H1 (cell line): Measurements from ENCODE around the gene PROK2. TPM values are rescaled to one million over a fixed set of nuclear protein-coding genes. Genes with fewer than 3 reads are reported as not detected.

ENCODE experiments used
- CTCF ChIA-PET: fragments of 300-600 bp; sonication (Branson Sonifier 250); formaldehyde crosslinking; loops from one replicate; lab custom pipeline; 2021; ENCODE audit not compliant: partially characterized antibody; lab: Charles Lee
- POLR2A ChIA-PET: fragments of 300-600 bp; sonication (Branson Sonifier 250); formaldehyde crosslinking; loops from one replicate; lab custom pipeline; 2021; ENCODE audit warnings: inconsistent platforms; ENCODE audit not compliant: partially characterized antibody; lab: Charles Lee
- DNase-seq, 2 experiments: peaks; one replicate each; pipeline versions ENCODE4 v3.0.0 to v3.0.0-alpha.2; 2010 to 2022; ENCODE audit warnings: low spot score in 2 of 2, low read depth in 1 of 2, mixed read lengths in 1 of 2
- FAIRE-seq: peaks from 2 replicates; lab custom pipeline; 2011; peaks lifted over from hg19 to GRCh38; lab: Jason Lieb, UNC
- H2AFZ ChIP-seq: 2 replicates; pipeline ENCODE4 v1.8.1; 2012; ENCODE audit warnings: low read length, inconsistent platforms
- H2AK5ac ChIP-seq: 2 replicates; pipeline ENCODE4 v1.6.1; 2013; ENCODE audit warnings: low read depth, low read length
- H2BK120ac ChIP-seq: replicated peaks from 2 replicates; pipeline ENCODE3; 2013; ENCODE audit warnings: low read depth, low read length, inconsistent platforms
- H2BK12ac ChIP-seq: 2 replicates; pipeline ENCODE4 v1.6.1; 2013; ENCODE audit warnings: low read depth, low read length
- H2BK15ac ChIP-seq: 2 replicates; pipeline ENCODE4 v1.6.1; 2013; ENCODE audit warnings: low read length
- H2BK20ac ChIP-seq: 2 replicates; pipeline ENCODE4 v1.6.1; 2013; ENCODE audit warnings: low read length
- H2BK5ac ChIP-seq: 2 replicates; pipeline ENCODE4 v1.6.1; 2013; ENCODE audit warnings: low read depth, low read length
- H3K14ac ChIP-seq: 2 replicates; pipeline ENCODE4 v1.6.1; 2013; ENCODE audit warnings: inconsistent platforms; ENCODE audit not compliant: insufficient read length
- H3K18ac ChIP-seq: 2 replicates; pipeline ENCODE4 v1.6.1; 2013; ENCODE audit warnings: low read length; ENCODE audit errors: extremely low read depth
- H3K23ac ChIP-seq: 2 replicates; pipeline ENCODE4 v1.6.1; 2013; ENCODE audit warnings: inconsistent platforms; ENCODE audit not compliant: insufficient read length
- H3K23me2 ChIP-seq: 2 replicates; pipeline ENCODE4 v1.6.1; 2013; ENCODE audit warnings: low read depth, low read length
- H3K27ac ChIP-seq: 2 replicates; pipeline ENCODE4 v1.6.1; 2011; ENCODE audit warnings: low read depth, low read length, inconsistent platforms
- H3K27me3 ChIP-seq, 4 experiments: replicated peaks in 1 of 4; 1 replicate in 1 of 4; 2 replicates in 3 of 4; pipeline versions ENCODE4 v1.6.1 to v1.8.1; 2011 to 2013; ENCODE audit warnings: low read length in 3 of 4, mild to moderate bottlenecking in 3 of 4, inconsistent platforms in 2 of 4, mixed read lengths in 2 of 4, moderate library complexity in 1 of 4; ENCODE audit not compliant: control insufficient read depth in 3 of 4, insufficient read depth in 3 of 4; ENCODE audit errors: extremely low read depth in 1 of 4
- H3K36me3 ChIP-seq, 4 experiments: 2 replicates each; pipeline versions ENCODE4 v1.6.1 to v1.8.1; 2011 to 2013; ENCODE audit warnings: mild to moderate bottlenecking in 4 of 4, low read length in 3 of 4, moderate library complexity in 2 of 4, control low read depth in 1 of 4, inconsistent platforms in 1 of 4; ENCODE audit not compliant: insufficient read depth in 4 of 4, control insufficient read depth in 2 of 4
- H3K4ac ChIP-seq: replicated peaks from 2 replicates; pipeline ENCODE3; 2013; ENCODE audit warnings: low read length, low read depth, mixed read lengths, inconsistent platforms; ENCODE audit not compliant: insufficient read length
- H3K4me1 ChIP-seq, 4 experiments: replicated peaks in 1 of 4; 1 replicate in 1 of 4; 2 replicates in 3 of 4; pipeline versions ENCODE4 v1.6.1 to v1.8.1; 2011 to 2013; ENCODE audit warnings: low read length in 3 of 4, inconsistent platforms in 2 of 4, mixed read lengths in 1 of 4; ENCODE audit not compliant: insufficient read depth in 4 of 4, control insufficient read depth in 3 of 4
- H3K4me2 ChIP-seq, 2 experiments: 2 replicates each; pipeline versions ENCODE4 v1.6.1 to v1.8.1; 2011 to 2013; ENCODE audit warnings: low read depth in 2 of 2, low read length in 2 of 2, control low read depth in 1 of 2, inconsistent platforms in 1 of 2, mild to moderate bottlenecking in 1 of 2; ENCODE audit not compliant: insufficient read depth in 1 of 2
- H3K4me3 ChIP-seq, 4 experiments: fragments of 200-600, 300-600 bp in 1 of 4; sonication (generic), shearing (Covaris generic), sonication (Bioruptor Twin) in 1 of 4; 2 replicates each; pipeline versions ENCODE4 v1.5.1 to v1.8.1; 2011 to 2016; ENCODE audit warnings: low read length in 4 of 4, low read depth in 3 of 4, control low read depth in 2 of 4, inconsistent platforms in 2 of 4, mild to moderate bottlenecking in 2 of 4, mixed read lengths in 1 of 4, moderate library complexity in 1 of 4; ENCODE audit not compliant: insufficient read depth in 2 of 4; ENCODE audit errors: extremely low read depth in 1 of 4
- H3K56ac ChIP-seq: replicated peaks from 2 replicates; pipeline ENCODE3; 2013; ENCODE audit warnings: low read depth, mild to moderate bottlenecking, mixed read lengths, low read length, inconsistent platforms; ENCODE audit not compliant: insufficient read length
- H3K79me1 ChIP-seq: 2 replicates; pipeline ENCODE4 v1.6.1; 2013; ENCODE audit warnings: low read depth, low read length, control low read depth
- H3K79me2 ChIP-seq, 2 experiments: 2 replicates each; pipeline versions ENCODE4 v1.6.1 to v1.8.1; 2012 to 2013; ENCODE audit warnings: low read length in 2 of 2, mild to moderate bottlenecking in 2 of 2, inconsistent platforms in 1 of 2; ENCODE audit not compliant: insufficient read depth in 2 of 2, control insufficient read depth in 1 of 2
- H3K9ac ChIP-seq, 4 experiments: replicated peaks in 1 of 4; 1 replicate in 1 of 4; 2 replicates in 3 of 4; pipeline versions ENCODE4 v1.6.1 to v1.8.1; 2011 to 2013; ENCODE audit warnings: low read depth in 3 of 4, low read length in 3 of 4, control low read depth in 2 of 4, mild to moderate bottlenecking in 2 of 4, moderate library complexity in 2 of 4, inconsistent platforms in 1 of 4; ENCODE audit errors: extremely low read depth in 1 of 4
- H3K9me3 ChIP-seq, 2 experiments: 2 replicates each; pipeline versions ENCODE4 v1.6.1 to v1.8.1; 2012 to 2013; ENCODE audit warnings: mild to moderate bottlenecking in 2 of 2, moderate library complexity in 2 of 2, control low read depth in 1 of 2, inconsistent platforms in 1 of 2, low read depth in 1 of 2, low read length in 1 of 2, mixed read lengths in 1 of 2; ENCODE audit not compliant: insufficient read depth in 2 of 2
- H4K20me1 ChIP-seq, 2 experiments: replicated peaks in 1 of 2; 2 replicates each; pipeline versions ENCODE3 to v1.8.1; 2011 to 2013; ENCODE audit warnings: inconsistent platforms in 2 of 2, low read length in 2 of 2, mild to moderate bottlenecking in 1 of 2; ENCODE audit not compliant: insufficient read depth in 2 of 2, control insufficient read depth in 1 of 2
- H4K5ac ChIP-seq: 2 replicates; pipeline ENCODE4 v1.6.1; 2013; ENCODE audit warnings: low read length, low read depth, mixed read lengths, inconsistent platforms; ENCODE audit not compliant: insufficient read length
- H4K8ac ChIP-seq: 2 replicates; pipeline ENCODE4 v1.8.0; 2013; ENCODE audit warnings: mild to moderate bottlenecking, moderate library complexity, low read length, inconsistent platforms; ENCODE audit not compliant: insufficient read depth; ENCODE audit errors: extremely low read depth
- H4K91ac ChIP-seq: replicated peaks from 2 replicates; pipeline ENCODE3; 2013; ENCODE audit warnings: low read length, mixed read lengths, inconsistent platforms; ENCODE audit not compliant: insufficient read length
- CHD2 ChIP-seq: IDR thresholded peaks from 2 replicates; pipeline ENCODE4 v1.6.1; 2012; ENCODE audit warnings: low read length, improper control_type of control experiment
- E2F6 ChIP-seq: IDR thresholded peaks from 2 replicates; pipeline ENCODE4 v1.6.1; 2012; ENCODE audit warnings: inconsistent platforms
- FOSL1 ChIP-seq: IDR thresholded peaks from 2 replicates; pipeline ENCODE4 v1.6.1; 2011; ENCODE audit warnings: mild to moderate bottlenecking, low read depth, low read length, moderate library complexity; ENCODE audit not compliant: insufficient read depth
- JUN ChIP-seq: IDR thresholded peaks from 2 replicates; pipeline ENCODE4 v1.6.1; 2011; ENCODE audit warnings: low read depth, mild to moderate bottlenecking, improper control_type of control experiment, low read length
- JUND ChIP-seq: IDR thresholded peaks from 2 replicates; pipeline ENCODE4 v1.6.1; 2011; ENCODE audit warnings: mild to moderate bottlenecking, improper control_type of control experiment, low read length
- KDM1A ChIP-seq: fragments of 200-600, 300-600 bp; sonication (generic); IDR thresholded peaks from 2 replicates; pipeline ENCODE4 v1.7.1; 2016; ENCODE audit warnings: mild to moderate bottlenecking, low read length, borderline replicate concordance
- POLR2AphosphoS5 ChIP-seq: IDR thresholded peaks from 2 replicates; pipeline ENCODE4 v1.6.1; 2011; ENCODE audit warnings: low read depth, low read length
- RAD21 ChIP-seq, 2 experiments: IDR thresholded peaks in 1 of 2; conservative IDR thresholded peaks in 1 of 2; 2 replicates each; pipeline ENCODE4 v1.6.1; 2011; ENCODE audit warnings: low read depth in 2 of 2, low read length in 2 of 2, improper control_type of control experiment in 1 of 2, inconsistent platforms in 1 of 2, mild to moderate bottlenecking in 1 of 2, moderate library complexity in 1 of 2
- SRF ChIP-seq: IDR thresholded peaks from 2 replicates; pipeline ENCODE4 v1.6.1; 2011; ENCODE audit warnings: mild to moderate bottlenecking, low read depth, low read length, moderate library complexity
- TAF7 ChIP-seq: optimal IDR thresholded peaks from 2 replicates; pipeline ENCODE3; 2011; ENCODE audit warnings: low read depth, mild to moderate bottlenecking, inconsistent platforms, low read length, moderate library complexity, borderline replicate concordance
- TEAD4 ChIP-seq: IDR thresholded peaks from 2 replicates; pipeline ENCODE4 v1.6.1; 2012; ENCODE audit warnings: low read depth, low read length, inconsistent platforms, mixed read lengths
- ZNF274 ChIP-seq: IDR thresholded peaks from 2 replicates; pipeline ENCODE4 v1.7.0; 2012; ENCODE audit warnings: low read length, borderline replicate concordance; ENCODE audit errors: extremely low read depth
- WGBS, 2 experiments: shearing (Covaris generic) in 1 of 2; methylation state at CpG; one replicate each; pipeline versions ENCODE4 v1.1.6 to v1.1.7; 2013 to 2015; ENCODE audit warnings: low lambda C conversion rate in 2 of 2, mixed read lengths in 2 of 2, inconsistent platforms in 1 of 2, low coverage in 1 of 2, missing lambda C conversion rate in 1 of 2; ENCODE audit not compliant: insufficient replicate concordance in 2 of 2, insufficient coverage in 1 of 2, insufficient read length in 1 of 2; ENCODE audit errors: extremely low coverage in 1 of 2, missing lambda C conversion rate in 1 of 2; 5-methylcytosine and 5-hydroxymethylcytosine counted together
- polyA plus RNA-seq, 7 experiments: library from polyadenylated mRNA; depleted of rRNA in 3 of 7; stranded (reverse) in 5 of 7; unstranded in 2 of 7; fragments of >200 nt in 5 of 7; fragments of 200-250 nt in 2 of 7; gene quantifications; 1 replicate in 5 of 7; 2 replicates in 1 of 7; 4 replicates in 1 of 7; pipeline versions ENCODE4 v1.2.1 to v1.2.3, GENCODE V29; 2011 to 2013; ENCODE audit warnings: missing spikeins in 2 of 7, mixed read lengths in 2 of 7
- total RNA-seq: library from RNA; stranded (reverse); fragmentation: NEBNext Ultra II Directional; extraction: Animal tissue kit (Norgen Biotek cat#: 25700); gene quantifications from 2 replicates; pipeline ENCODE4 v1.2.1, GENCODE V29; 2021

Gene PROK2
- total and polyA plus RNA-seq, 2 of the 8 experiments (the other 6 are each of a cell fraction or from before 2014, with no cell fraction given): 0.50 to 1.8 TPM

GRCh38 chr3:71763426-71763825 is 21.5 kb downstream of the PROK2 start:
- Histone ChIP-seq H3K4me3 (no peak overlapping the region), H4K20me1 (no peaks in the 10 kb centered on the region), H3K4me1 (peaks cover 0 to 2% (median 0%) of the 10 kb centered on the region in 4 experiments; a peak in 1 of 7 replicates), H3K9me3 (no peaks in the 10 kb centered on the region), H2BK15ac (no peak overlapping the region), H3K79me2 (no peaks in the 10 kb centered on the region), H3K18ac (no peak overlapping the region), H2BK12ac (no peak overlapping the region), H3K9ac (no peak overlapping the region), H3K27me3 (no peaks in the 10 kb centered on the region), H3K4me2 (no peak overlapping the region), H3K14ac (no peak overlapping the region), H4K8ac (no peak overlapping the region), H4K91ac (no peak overlapping the region), H2AK5ac (no peak overlapping the region), H3K79me1 (no peaks in the 10 kb centered on the region), H2AFZ (no peak overlapping the region), H3K23ac (no peak overlapping the region), H3K27ac (no peak overlapping the region), H2BK120ac (no peak overlapping the region), H3K23me2 (no peaks in the 10 kb centered on the region), H3K4ac (no peak overlapping the region), H4K5ac (no peak overlapping the region), H2BK5ac (no peak overlapping the region), H3K56ac (no peak overlapping the region), H2BK20ac (no peak overlapping the region), H3K36me3 (no peaks in the 10 kb centered on the region)
- ChIA-PET POLR2A (interaction anchor here (0.7 to 1.7 kb wide), 3 partner anchors 10 to 1709 kb away, joined by 3 read pairs; no protein-coding TSS in a partner anchor), CTCF (interaction anchor here (0.6 to 1.4 kb wide), 3 partner anchors 33 to 1673 kb away, joined by 3 to 4 read pairs (median 3); no protein-coding TSS in a partner anchor)
- TF ChIP-seq JUN (no peak), POLR2AphosphoS5 (no peak), RAD21 (IDR thresholded peaks at IDR 0.05 in 1 of 2, conservative IDR thresholded peaks at IDR 0.05 in 1 of 2; ENCODE audit: low read depth in 2 of 2, low read length in 2 of 2) (no peak), CHD2 (no peak), KDM1A (no peak), TEAD4 (no peak), ZNF274 (no peak), TAF7 (no peak), JUND (no peak), SRF (no peak), FOSL1 (no peak), E2F6 (no peak)
- DNase-seq: no peak
- 93% methylated on average over 5 of the region's 5 CpGs; no CpG with 5 or more reads in 1 of the 2 experiments for WGBS, 2 experiments
- no peak for FAIRE-seq
